ENCODE results near the gene ERO1A.

Gene ERO1A

DNA sequence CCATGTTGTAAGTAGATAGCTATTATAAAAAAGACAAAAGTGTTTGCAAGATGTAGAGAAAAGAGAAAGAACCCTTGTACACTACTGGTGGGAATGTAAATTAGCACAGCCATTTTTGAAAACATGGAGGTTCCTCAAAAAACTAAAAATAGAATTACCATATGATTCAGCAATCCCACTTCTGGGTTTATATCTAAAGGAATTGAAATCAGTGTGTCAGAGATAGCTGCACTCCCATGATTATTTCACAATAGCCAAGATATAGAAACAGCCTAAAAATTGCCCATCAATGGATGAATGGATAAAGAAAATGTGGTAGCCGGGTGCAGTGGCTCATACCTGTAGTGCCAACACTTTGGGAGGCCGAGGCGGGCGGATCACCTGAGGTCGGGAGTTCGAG, 20.8 kb upstream of the ERO1A start:
- ATAC-seq (replicated peaks) (no peak), DNase-seq (no peak)
- H3K9me3 Mint-ChIP-seq = no peaks in the 10 kb centered on the region
- H3K4me1 Mint-ChIP-seq (ENCODE audit: low read depth in 2 of 2) = peaks cover 0 to 6% of the 10 kb centered on the region in 2 donors
- H3K36me3 Mint-ChIP-seq (ENCODE audit: insufficient read depth) = peaks cover 94% of the 10 kb centered on the region
- H3K27me3 Mint-ChIP-seq = no peaks in the 10 kb centered on the region
- no peak overlapping the region for H3K4me3 Mint-ChIP-seq
- H3K27ac Mint-ChIP-seq = no peak overlapping the region

DNA sequence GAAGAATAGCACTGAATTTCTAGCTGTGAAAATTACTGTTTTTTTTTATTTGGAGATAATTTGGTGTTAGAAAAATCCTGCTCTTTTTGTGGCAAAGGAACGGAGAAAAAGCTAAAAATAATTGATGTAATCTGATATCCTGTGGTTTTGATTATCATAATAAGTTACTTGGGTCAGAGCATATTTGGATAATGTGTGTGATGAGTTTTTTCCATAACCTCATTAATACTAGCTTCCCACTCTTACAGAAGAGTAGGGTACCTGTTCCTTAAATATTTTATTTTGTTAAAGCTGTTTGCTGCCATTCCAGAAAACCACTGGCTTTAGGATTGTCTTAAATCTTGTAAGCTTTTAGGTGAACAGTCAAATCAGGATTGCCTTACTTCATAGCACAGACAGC, 16.3 kb upstream of the ERO1A start:
- Mint-ChIP-seq H3K36me3 (ENCODE audit: insufficient read depth) (peaks cover 84% of the 10 kb centered on the region), H3K27me3 (no peaks in the 10 kb centered on the region), H3K9me3 (no peaks in the 10 kb centered on the region), H3K27ac (no peak overlapping the region), H3K4me1 (ENCODE audit: low read depth in 2 of 2) (peaks cover 13 to 35% of the 10 kb centered on the region in 2 donors), H3K4me3 (no peak overlapping the region)
- DNase-seq (no peak), ATAC-seq (replicated peaks) (no peak)

DNA sequence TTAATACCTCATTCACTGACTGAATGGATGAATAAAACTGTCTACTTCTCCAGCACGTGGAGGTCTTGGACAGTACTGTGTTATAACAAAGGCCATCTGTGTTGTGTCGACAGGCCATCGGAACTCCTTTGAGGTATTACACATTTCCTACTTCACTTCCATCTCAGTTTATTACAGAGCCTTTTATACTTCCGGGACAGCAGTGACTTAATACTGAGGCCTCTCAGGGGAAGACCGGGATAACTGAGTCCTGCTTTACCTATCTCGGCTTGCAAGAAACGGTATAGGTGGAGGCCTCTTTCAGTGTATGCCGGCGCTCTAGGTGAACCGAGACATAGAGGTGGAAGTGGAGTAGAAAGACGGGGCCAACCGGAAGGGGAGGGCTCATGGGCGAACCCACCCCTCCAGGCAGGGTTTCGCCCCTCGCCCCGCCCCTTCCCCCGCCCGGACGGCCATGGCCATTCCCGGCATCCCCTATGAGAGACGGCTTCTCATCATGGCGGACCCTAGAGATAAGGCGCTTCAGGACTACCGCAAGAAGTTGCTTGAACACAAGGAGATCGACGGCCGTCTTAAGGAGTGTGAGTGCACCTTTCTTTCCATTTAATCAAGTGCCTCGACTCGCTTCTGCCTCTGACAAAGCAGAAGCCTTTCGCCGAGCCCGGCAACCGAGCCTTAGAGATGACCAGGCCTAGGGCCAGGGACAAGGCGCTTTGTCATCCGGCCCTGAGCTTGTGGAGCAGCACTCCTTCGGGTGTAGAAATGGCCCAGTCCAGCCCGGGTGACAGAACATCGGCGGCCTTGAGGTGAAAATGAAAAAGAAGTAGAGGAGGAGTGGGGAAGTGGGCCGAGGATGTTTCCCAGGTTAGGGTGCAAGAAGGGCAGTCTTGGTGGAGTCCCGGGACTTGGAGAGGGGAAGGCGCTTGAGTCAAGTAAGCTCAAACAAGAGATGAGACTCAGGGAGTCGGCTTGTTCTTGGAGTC, 11.7 kb upstream of the ERO1A start, which contains the start of gene PSMC6:
Gene PSMC6 (plus strand): TSS at position 477 of the 983 bp plus-strand sequence. CDS start 20 bp downstream, at position 497.
- DNase-seq = peak; percentile 85 to 88 (median 86)
- H3K36me3 Mint-ChIP-seq (ENCODE audit: insufficient read depth) = peaks cover 43% of the 10 kb centered on the region
- ATAC-seq (replicated peaks) = peak; percentile 96
- peak within 1 kb of the TSS; percentile 96 to 98 for H3K27ac Mint-ChIP-seq
- no peaks in the 10 kb centered on the region for H3K27me3 Mint-ChIP-seq
- peaks cover 18 to 42% of the 10 kb centered on the region in 2 donors for H3K4me1 Mint-ChIP-seq (ENCODE audit: low read depth in 2 of 2)
- H3K9me3 Mint-ChIP-seq = no peaks in the 10 kb centered on the region
- peak within 1 kb of the TSS; percentile 97 to 99 for H3K4me3 Mint-ChIP-seq

DNA sequence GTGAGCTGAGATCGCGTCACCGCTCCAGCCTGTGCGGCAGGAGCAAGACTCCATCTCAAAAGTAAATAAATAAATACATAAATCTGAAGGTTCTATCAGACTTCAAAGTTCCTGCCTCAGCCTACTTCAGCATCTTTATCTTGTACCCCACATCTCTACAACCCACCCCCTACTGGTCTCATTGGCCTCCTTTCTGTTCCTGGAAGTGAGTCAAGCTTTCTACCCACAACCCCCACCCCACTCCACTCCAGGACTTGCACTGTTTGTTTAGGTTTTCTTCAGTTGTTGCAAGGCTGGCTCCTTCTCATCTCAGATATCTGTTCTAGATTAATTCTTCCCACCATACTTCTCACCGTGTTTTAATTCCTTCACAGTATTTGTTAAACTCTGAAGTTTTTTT, 10.9 kb upstream of the ERO1A start:
- Mint-ChIP-seq H3K27ac (peak overlapping the region; percentile 96 to 98), H3K36me3 (ENCODE audit: insufficient read depth) (peaks cover 36% of the 10 kb centered on the region), H3K27me3 (no peaks in the 10 kb centered on the region), H3K4me1 (ENCODE audit: low read depth in 2 of 2) (peaks cover 18 to 37% of the 10 kb centered on the region in 2 donors), H3K9me3 (no peaks in the 10 kb centered on the region), H3K4me3 (peak overlapping the region; percentile 97 to 99)
- ATAC-seq (replicated peaks) (peak; percentile 49), DNase-seq (peak in 2 of 3 experiments; percentile 17 to 18)

DNA sequence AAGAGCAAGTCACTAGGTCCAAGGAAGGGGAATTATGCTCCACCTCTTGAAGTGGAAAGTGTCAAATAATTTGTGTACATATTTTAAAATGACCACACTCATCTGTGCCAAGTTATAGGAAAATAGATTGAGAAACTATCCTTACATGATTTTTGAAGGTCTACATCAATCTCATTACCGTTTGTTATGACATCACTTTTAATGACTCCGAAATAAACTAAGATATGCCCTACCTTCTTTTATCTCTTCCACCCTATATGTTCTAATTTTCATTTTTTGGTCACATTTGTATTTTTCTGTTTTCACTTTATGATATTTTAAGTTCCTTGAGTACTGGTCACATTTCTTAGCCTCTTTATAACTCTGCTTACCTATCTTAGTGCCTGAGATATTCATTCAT, 8.3 kb upstream of the ERO1A start:
- no peaks in the 10 kb centered on the region for H3K27me3 Mint-ChIP-seq
- no peak overlapping the region for H3K27ac Mint-ChIP-seq
- no peaks in the 10 kb centered on the region for H3K9me3 Mint-ChIP-seq
- H3K4me1 Mint-ChIP-seq (ENCODE audit: low read depth in 2 of 2) = peaks cover 18 to 27% of the 10 kb centered on the region in 2 donors
- DNase-seq = no peak
- no peak overlapping the region for H3K4me3 Mint-ChIP-seq
- ATAC-seq (replicated peaks) = no peak
- H3K36me3 Mint-ChIP-seq (ENCODE audit: insufficient read depth) = peaks cover 10% of the 10 kb centered on the region

DNA sequence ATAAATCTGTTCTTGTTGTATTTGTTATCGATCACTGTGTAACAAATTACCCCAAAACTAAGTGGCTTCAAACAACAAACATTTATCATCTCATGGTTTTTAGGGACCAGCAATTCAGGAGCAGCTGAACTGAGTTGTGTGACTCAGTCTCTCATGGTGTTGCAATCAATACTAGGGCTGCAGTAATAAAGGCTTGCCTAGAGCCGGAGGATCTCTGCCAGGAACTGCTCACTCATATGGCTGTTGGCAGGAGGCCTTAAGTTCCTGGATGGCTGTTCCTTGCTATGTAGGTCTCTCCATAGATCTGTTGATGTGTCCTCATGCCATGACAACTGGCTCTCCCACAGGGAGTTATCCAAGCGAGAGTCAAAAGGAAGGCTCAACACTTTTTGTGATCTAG, 7.9 kb upstream of the ERO1A start:
- H3K36me3 Mint-ChIP-seq (ENCODE audit: insufficient read depth) = peaks cover 10% of the 10 kb centered on the region
- no peak overlapping the region for H3K27ac Mint-ChIP-seq
- H3K4me3 Mint-ChIP-seq = no peak overlapping the region
- DNase-seq = no peak
- no peak for ATAC-seq (replicated peaks)
- H3K4me1 Mint-ChIP-seq (ENCODE audit: low read depth in 2 of 2) = peaks cover 18 to 22% of the 10 kb centered on the region in 2 donors
- no peaks in the 10 kb centered on the region for H3K27me3 Mint-ChIP-seq
- H3K9me3 Mint-ChIP-seq = no peaks in the 10 kb centered on the region

DNA sequence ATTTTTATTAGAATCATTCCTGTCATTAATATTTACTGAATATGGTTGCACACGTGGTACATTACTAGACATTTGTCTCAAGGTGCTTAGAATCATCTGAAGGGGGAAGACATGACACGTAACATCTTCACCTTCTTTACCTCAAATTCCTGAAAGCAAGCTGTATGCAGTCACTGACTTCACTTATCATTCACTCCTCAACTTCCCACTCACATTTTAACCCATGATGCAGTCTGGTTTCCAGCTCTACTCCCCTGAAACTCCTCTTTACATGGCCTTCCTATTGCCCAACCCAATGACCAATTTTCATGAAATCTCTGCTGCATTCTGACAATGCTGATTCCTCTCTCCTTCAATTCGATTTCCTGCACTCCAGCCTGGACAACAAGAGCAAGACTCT, 5.9 kb upstream of the ERO1A start:
- Mint-ChIP-seq H3K4me3 (no peak overlapping the region), H3K4me1 (ENCODE audit: low read depth in 2 of 2) (peaks cover under 1 to 2% of the 10 kb centered on the region in 2 donors), H3K27ac (no peak overlapping the region), H3K36me3 (ENCODE audit: insufficient read depth) (no peaks in the 10 kb centered on the region), H3K27me3 (no peaks in the 10 kb centered on the region), H3K9me3 (no peaks in the 10 kb centered on the region)
- ATAC-seq (replicated peaks) (no peak), DNase-seq (no peak)

DNA sequence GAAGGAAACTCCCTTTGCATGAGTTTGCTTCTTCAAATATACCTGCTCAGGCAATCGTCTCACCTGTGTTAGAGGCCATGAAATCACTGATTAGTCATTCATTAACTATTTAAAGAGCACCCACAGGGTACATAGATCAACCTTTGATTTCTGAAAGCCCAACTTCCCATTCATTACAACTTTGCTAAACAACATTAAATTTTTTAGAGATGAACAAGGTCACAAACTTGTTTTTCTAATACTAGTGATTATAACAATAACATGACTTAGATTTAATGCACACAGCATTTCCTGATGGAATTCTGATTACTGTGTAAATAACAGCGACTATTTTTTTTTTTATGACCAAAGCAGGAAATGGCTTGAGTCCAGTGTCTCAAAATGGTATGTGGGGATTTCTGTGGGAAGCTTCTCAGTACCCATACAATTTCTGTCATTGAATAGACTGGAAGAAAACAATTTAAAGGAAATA, 5.4 kb upstream of the ERO1A start:
- DNase-seq (no peak), ATAC-seq (replicated peaks) (no peak)
- H3K27ac Mint-ChIP-seq = no peak overlapping the region
- H3K4me1 Mint-ChIP-seq (ENCODE audit: low read depth in 2 of 2) = no peaks in the 10 kb centered on the region
- no peaks in the 10 kb centered on the region for H3K36me3 Mint-ChIP-seq (ENCODE audit: insufficient read depth)
- H3K4me3 Mint-ChIP-seq = no peak overlapping the region
- no peaks in the 10 kb centered on the region for H3K27me3 Mint-ChIP-seq
- H3K9me3 Mint-ChIP-seq = no peaks in the 10 kb centered on the region

DNA sequence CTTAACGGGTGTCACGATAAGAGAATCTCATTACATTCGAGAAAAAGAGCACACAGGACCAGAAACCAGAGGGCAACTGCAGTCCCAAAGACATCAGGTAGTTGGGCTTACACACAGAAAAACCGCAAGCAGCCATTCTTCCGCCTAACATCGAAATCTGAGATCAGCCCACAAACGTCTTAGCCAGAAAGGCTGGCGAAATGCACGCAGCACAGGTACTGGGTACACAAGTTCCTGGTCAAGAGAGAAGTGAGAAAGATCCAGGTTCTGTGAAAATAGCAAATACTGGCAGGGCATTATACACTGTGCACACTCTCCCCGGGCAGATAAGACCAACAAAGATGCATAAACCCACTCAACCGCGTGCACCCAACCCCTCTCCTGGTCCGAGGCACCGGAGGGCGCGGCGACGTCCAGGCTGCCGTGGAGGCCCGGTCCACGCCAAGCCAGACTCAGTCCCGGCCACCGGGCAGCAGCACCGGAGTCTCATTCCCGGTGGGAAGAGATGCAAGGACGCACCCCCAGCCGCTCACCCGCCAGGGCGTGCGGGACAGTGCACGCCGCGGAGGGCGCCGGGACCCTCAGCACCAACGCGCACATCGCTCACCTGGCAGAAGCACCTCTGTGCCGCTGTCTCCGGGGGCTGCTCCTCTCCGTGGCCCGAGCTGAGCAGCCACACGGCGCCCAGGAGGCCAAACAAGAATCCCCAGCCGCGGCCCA, 437 bp downstream of the ERO1A start:
- ATAC-seq (replicated peaks) = peak; percentile 67
- Mint-ChIP-seq H3K4me3 (peak overlapping the region; percentile 87 to 95), H3K36me3 (ENCODE audit: insufficient read depth) (peaks cover 7% of the 10 kb centered on the region), H3K27ac (peak overlapping the region; percentile 81 to 96), H3K9me3 (no peaks in the 10 kb centered on the region), H3K4me1 (ENCODE audit: low read depth in 2 of 2) (peaks cover 33 to 38% of the 10 kb centered on the region in 2 donors), H3K27me3 (no peaks in the 10 kb centered on the region)
- DNase-seq = peak; percentile 40 to 49 (median 49)

DNA sequence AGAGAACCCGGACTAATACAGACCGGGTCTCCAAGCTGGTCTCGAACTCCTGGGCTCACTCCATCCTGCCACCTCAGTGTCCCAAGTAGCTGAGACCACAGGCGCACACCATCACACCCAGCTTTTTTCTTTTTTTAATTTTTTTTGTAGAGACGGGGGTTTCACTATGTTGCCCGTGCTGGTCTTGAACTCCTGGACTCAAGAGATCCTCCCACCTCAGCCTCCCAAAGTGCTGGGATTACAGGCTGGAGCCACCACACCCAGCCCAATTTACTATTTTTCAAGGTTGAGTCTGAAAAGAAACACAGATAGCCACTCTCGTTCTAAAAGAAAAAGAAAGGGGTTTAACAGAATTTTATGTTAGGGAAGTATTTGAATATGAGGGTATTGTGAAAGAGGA, 1.8 kb downstream of the ERO1A start:
- Mint-ChIP-seq H3K27me3 (no peaks in the 10 kb centered on the region), H3K36me3 (ENCODE audit: insufficient read depth) (peaks cover 7% of the 10 kb centered on the region), H3K4me1 (ENCODE audit: low read depth in 2 of 2) (peaks cover 37 to 40% of the 10 kb centered on the region in 2 donors), H3K27ac (peak overlapping the region; percentile 38 to 89), H3K4me3 (peak overlapping the region; percentile 2 to 20), H3K9me3 (no peaks in the 10 kb centered on the region)
- ATAC-seq (replicated peaks) (no peak), DNase-seq (no peak)

DNA sequence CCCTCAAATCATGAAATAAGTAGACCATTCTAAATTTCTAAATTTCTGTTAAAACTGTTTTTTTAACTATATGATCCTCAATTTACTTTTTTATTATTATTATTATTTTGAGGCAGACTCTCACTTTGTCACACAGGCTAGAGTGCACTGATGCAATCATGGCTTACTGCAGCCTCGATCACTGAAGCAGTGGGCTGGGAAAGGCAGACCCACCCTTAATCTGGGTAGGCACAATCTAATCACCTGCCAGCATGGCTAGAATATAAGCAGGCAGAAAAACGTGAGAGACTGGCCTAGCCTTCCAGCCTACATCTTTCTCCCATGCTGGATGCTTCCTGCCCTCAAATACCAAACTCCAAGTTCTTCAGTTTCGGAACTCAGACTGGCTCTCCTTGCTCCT, 2.3 kb downstream of the ERO1A start:
- Mint-ChIP-seq H3K36me3 (ENCODE audit: insufficient read depth) (peaks cover 7% of the 10 kb centered on the region), H3K4me1 (ENCODE audit: low read depth in 2 of 2) (peaks cover 42 to 44% of the 10 kb centered on the region in 2 donors), H3K27ac (peak overlapping the region; percentile 38 to 89), H3K27me3 (no peaks in the 10 kb centered on the region), H3K9me3 (no peaks in the 10 kb centered on the region), H3K4me3 (peak overlapping the region; percentile 2 to 20)
- no peak for DNase-seq
- no peak for ATAC-seq (replicated peaks)

DNA sequence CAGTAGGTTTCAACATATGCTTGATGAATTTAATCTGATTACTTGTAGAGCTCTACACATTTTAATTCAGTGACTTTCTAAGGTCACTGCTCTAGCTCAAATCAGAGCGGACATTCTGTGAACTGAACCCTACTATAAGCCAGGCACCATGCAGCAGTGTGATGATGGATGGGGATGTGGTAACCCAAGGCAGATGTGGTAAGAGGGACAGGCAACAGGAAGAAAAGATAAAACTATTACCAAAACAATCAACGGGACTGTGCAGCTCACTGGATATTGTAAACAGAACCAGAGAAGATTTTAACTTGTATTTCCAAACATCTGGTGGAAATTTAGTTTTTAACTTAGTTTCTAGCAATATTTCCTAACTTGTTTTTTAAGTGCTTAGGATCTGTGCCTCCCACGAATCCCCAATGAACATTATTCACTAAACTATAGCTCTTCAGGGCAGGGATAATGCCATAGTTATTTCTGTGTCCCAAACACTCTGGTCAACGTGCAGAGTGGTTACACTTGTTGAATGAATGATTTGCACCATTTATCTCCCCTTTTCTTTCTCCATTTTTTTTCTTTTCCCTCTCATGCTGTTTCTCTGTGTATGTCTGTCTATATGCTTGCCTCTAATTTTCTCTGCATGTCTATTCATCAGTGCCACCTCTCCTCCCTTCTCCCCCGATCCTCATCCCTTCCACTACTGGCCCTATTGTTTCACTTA, 3.0 kb downstream of the ERO1A start:
- ATAC-seq (replicated peaks) = peak; percentile 36
- DNase-seq = no peak
- Mint-ChIP-seq H3K27ac (peak overlapping the region in 1 of 2 donors; percentile 4), H3K36me3 (ENCODE audit: insufficient read depth) (peaks cover 7% of the 10 kb centered on the region), H3K4me3 (peak overlapping the region; percentile 2 to 20), H3K27me3 (no peaks in the 10 kb centered on the region), H3K4me1 (ENCODE audit: low read depth in 2 of 2) (peaks cover 47 to 51% of the 10 kb centered on the region in 2 donors), H3K9me3 (no peaks in the 10 kb centered on the region)

All from effector memory CD8-positive, alpha-beta T cell (primary cell).